ENCODE measurements around the gene ADAM10.

ADAM10 gene

GRCh38 chr15:58572521-58572920, 177.0 kb downstream of the ADAM10 start:
- ChIA-PET CTCF (no interaction called here), POLR2A (no interaction called here)
- H3K4me3 ChIP-seq (ENCODE audit: low read depth, low read length) = no peak overlapping the region
- DNase-seq (ENCODE audit: low read depth, low spot score) = no peak
- TF ChIP-seq CTCF (IDR thresholded peaks at IDR 0.05; ENCODE audit: insufficient read depth, low read length, missing control alignments) = no peak

GRCh38 chr15:58571491-58571890, 178.0 kb downstream of the ADAM10 start:
- ChIA-PET CTCF (no interaction called here), POLR2A (no interaction called here)
- no peak for TF ChIP-seq CTCF (IDR thresholded peaks at IDR 0.05; ENCODE audit: insufficient read depth, low read length, missing control alignments)
- DNase-seq (ENCODE audit: low read depth, low spot score) = no peak
- H3K4me3 ChIP-seq (ENCODE audit: low read depth, low read length) = no peak overlapping the region

- CTCF ChIA-PET = no interaction called here
- no peak overlapping the region for H3K4me3 ChIP-seq (ENCODE audit: low read depth, low read length)
- POLR2A ChIA-PET = no interaction called here
- no peak for TF ChIP-seq CTCF (IDR thresholded peaks at IDR 0.05; ENCODE audit: insufficient read depth, low read length, missing control alignments)
- no peak for DNase-seq (ENCODE audit: low read depth, low spot score)
Observed at GRCh38 chr15:58569455-58569854, 180.1 kb downstream of the ADAM10 start.

DNA sequence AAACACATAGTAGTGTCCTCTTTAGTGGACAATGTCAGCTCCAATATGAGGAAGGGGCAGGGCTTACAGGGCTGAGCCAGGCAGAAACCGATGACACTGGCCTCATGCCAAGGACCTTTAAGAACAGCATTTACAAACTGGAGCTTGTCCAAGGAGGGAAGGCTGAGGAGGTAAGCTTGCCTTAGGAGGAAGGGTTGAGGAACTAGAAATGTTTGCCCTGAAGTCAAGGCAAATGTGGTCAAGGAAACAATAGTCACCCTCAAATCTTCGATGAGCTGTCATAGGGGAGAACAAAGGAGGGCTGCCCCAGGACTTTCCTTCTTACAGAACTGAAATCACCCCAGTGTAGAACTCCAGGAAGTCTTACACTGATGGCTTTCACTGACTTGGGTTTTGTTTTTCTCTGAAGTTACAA, 181.3 kb downstream of the ADAM10 start:
- DNase-seq (ENCODE audit: low read depth, low spot score) = no peak
- H3K4me3 ChIP-seq (ENCODE audit: low read depth, low read length) = no peak overlapping the region
- no peak for TF ChIP-seq CTCF (IDR thresholded peaks at IDR 0.05; ENCODE audit: insufficient read depth, low read length, missing control alignments)
- ChIA-PET CTCF (interaction anchor here (1.6 kb wide), 1 partner anchor 12 kb away, joined by 4 read pairs; no protein-coding TSS in a partner anchor), POLR2A (no interaction called here)

GRCh38 chr15:58566029-58566428, 183.5 kb downstream of the ADAM10 start:
- no peak for DNase-seq (ENCODE audit: low read depth, low spot score)
- H3K4me3 ChIP-seq (ENCODE audit: low read depth, low read length) = no peak overlapping the region
- POLR2A ChIA-PET = no interaction called here
- no peak for TF ChIP-seq CTCF (IDR thresholded peaks at IDR 0.05; ENCODE audit: insufficient read depth, low read length, missing control alignments)
- CTCF ChIA-PET = no interaction called here

- POLR2A ChIA-PET = no interaction called here
- DNase-seq (ENCODE audit: low read depth, low spot score) = no peak
- no peak overlapping the region for H3K4me3 ChIP-seq (ENCODE audit: low read depth, low read length)
- no peak for TF ChIP-seq CTCF (IDR thresholded peaks at IDR 0.05; ENCODE audit: insufficient read depth, low read length, missing control alignments)
- CTCF ChIA-PET = interaction anchor here (1.1 kb wide), 1 partner anchor 9 kb away, joined by 3 read pairs; no protein-coding TSS in a partner anchor
Observed at GRCh38 chr15:58565619-58566018, 183.9 kb downstream of the ADAM10 start.

Data from AG04449 (cell line).